CD8-positive, alpha-beta memory T cell (primary cell): ENCODE results near the gene ADGRB2. TPM values are rescaled to one million over a fixed set of nuclear protein-coding genes. Genes with fewer than 3 reads are reported as not detected.

Experiments
- CTCF ChIA-PET: fragments of 350-600 bp; sonication (Branson Sonifier 250); formaldehyde crosslinking; loops from one replicate; lab custom pipeline; 2021; ENCODE audit warnings: antibody characterized with exemption; lab: Charles Lee
- POLR2A ChIA-PET: fragments of 350-600 bp; sonication (Branson Sonifier 250); formaldehyde crosslinking; loops from one replicate; lab custom pipeline; 2021; ENCODE audit warnings: antibody characterized with exemption; lab: Charles Lee
- DNase-seq, 5 donors: peaks; one replicate each; pipeline versions ENCODE4 v3.0.0 to v3.0.0-alpha.2; 2020 to 2022; ENCODE audit warnings: mixed read lengths in 1 of 5
- H3K27ac ChIP-seq: one replicate; pipeline ENCODE4 v1.7.0; 2013; ENCODE audit warnings: low read depth, mild to moderate bottlenecking, low read length, moderate library complexity
- H3K27me3 ChIP-seq: 2 replicates; pipeline ENCODE4 v1.7.0; 2013; ENCODE audit warnings: low read length, mild to moderate bottlenecking; ENCODE audit not compliant: insufficient read depth, poor library complexity, severe bottlenecking
- H3K36me3 ChIP-seq: 2 replicates; pipeline ENCODE4 v1.7.0; 2013; ENCODE audit warnings: mild to moderate bottlenecking, low read length, moderate library complexity; ENCODE audit not compliant: insufficient read depth
- H3K4me1 ChIP-seq: 2 replicates; pipeline ENCODE4 v1.7.0; 2013; ENCODE audit warnings: mild to moderate bottlenecking, low read length, moderate library complexity; ENCODE audit not compliant: insufficient read depth
- H3K4me3 ChIP-seq: 2 replicates; pipeline ENCODE4 v1.7.0; 2013; ENCODE audit warnings: mild to moderate bottlenecking, low read length
- H3K9me3 ChIP-seq: 2 replicates; pipeline ENCODE4 v1.7.0; 2013; ENCODE audit warnings: mild to moderate bottlenecking, low read length
- H3K27ac Mint-ChIP-seq, 8 donors: one replicate each; pipeline ENCODE4 v1.8.0; 2020 to 2021; ENCODE audit warnings: mixed read lengths in 8 of 8, mild to moderate bottlenecking in 6 of 8, inconsistent platforms in 3 of 8, moderate library complexity in 3 of 8
- H3K27me3 Mint-ChIP-seq, 2 donors: one replicate each; pipeline ENCODE4 v1.8.0; 2020 to 2021; ENCODE audit warnings: mixed read lengths in 2 of 2, mild to moderate bottlenecking in 1 of 2, moderate library complexity in 1 of 2
- H3K36me3 Mint-ChIP-seq, 3 donors: one replicate each; pipeline ENCODE4 v1.8.0; 2020 to 2021; ENCODE audit warnings: mixed read lengths in 3 of 3, inconsistent platforms in 1 of 3, mild to moderate bottlenecking in 1 of 3
- H3K4me1 Mint-ChIP-seq, 3 donors: one replicate each; pipeline ENCODE4 v1.8.0; 2020 to 2021; ENCODE audit warnings: mixed read lengths in 3 of 3, inconsistent platforms in 1 of 3, mild to moderate bottlenecking in 1 of 3
- H3K4me3 Mint-ChIP-seq, 7 donors: one replicate each; pipeline ENCODE4 v1.8.0; 2020 to 2021; ENCODE audit warnings: mixed read lengths in 7 of 7, mild to moderate bottlenecking in 6 of 7, moderate library complexity in 4 of 7, inconsistent platforms in 2 of 7
- H3K9me3 Mint-ChIP-seq, 5 donors: one replicate each; pipeline ENCODE4 v1.8.0; 2020 to 2022; ENCODE audit warnings: mixed read lengths in 5 of 5, mild to moderate bottlenecking in 3 of 5, moderate library complexity in 2 of 5, inconsistent platforms in 1 of 5
- polyA plus RNA-seq: library from polyadenylated mRNA; unstranded; fragments of 300-500 nt; fragmentation: Illumina TruSeq; gene quantifications from one replicate; pipeline ENCODE4 v1.2.3, GENCODE V29; 2021
- total RNA-seq, 2 experiments: library from RNA; stranded (reverse); gene quantifications; one replicate each; pipeline ENCODE4 v1.2.3, GENCODE V29; 2021

ADGRB2 gene
- total and polyA plus RNA-seq, 3 experiments from 2014 or later, result 0.24 to 0.57 (median 0.35) TPM

DNA sequence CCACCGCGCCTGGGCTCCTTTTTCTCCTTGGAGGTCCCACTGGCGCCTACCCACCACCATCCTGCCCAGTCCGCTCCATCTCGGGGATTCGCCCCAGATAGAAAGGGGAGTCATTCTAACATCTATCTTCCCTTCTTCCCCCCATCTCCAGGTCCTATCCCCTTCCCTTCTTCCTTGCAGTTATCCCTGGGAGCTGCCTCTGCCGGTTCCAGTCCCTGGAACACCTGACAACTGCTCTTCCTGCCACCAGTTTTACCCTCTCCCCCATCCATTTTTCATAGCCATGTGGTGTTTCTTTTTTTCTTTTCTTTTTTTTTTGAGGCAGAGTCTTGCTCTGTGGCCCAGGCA, 48.3 kb downstream of the ADGRB2 start:
- CTCF ChIA-PET, result interaction anchor here (0.7 to 2.2 kb wide), 6 partner anchors 10 to 74 kb away, joined by 3 to 7 read pairs (median 4); no protein-coding TSS in a partner anchor
- Histone ChIP-seq H3K36me3 (no peaks in the 10 kb centered on the region), H3K27ac (no peak overlapping the region), H3K4me3 (no peak overlapping the region), H3K27me3 (peaks cover 19% of the 10 kb centered on the region), H3K4me1 (peaks cover 7% of the 10 kb centered on the region), H3K9me3 (no peaks in the 10 kb centered on the region)
- DNase-seq, result no peak
- Mint-ChIP-seq H3K4me1 (peaks cover 12 to 20% (median 15%) of the 10 kb centered on the region in 3 donors), H3K36me3 (peaks cover 0 to 5% (median 0%) of the 10 kb centered on the region in 3 donors), H3K4me3 (peak overlapping the region in 6 of 7 donors; percentile 52 to 89 (median 66)), H3K27ac (no peak overlapping the region), H3K27me3 (peaks cover 46 to 73% of the 10 kb centered on the region in 2 donors), H3K9me3 (no peaks in the 10 kb centered on the region)
- POLR2A ChIA-PET, result no interaction called here

DNA sequence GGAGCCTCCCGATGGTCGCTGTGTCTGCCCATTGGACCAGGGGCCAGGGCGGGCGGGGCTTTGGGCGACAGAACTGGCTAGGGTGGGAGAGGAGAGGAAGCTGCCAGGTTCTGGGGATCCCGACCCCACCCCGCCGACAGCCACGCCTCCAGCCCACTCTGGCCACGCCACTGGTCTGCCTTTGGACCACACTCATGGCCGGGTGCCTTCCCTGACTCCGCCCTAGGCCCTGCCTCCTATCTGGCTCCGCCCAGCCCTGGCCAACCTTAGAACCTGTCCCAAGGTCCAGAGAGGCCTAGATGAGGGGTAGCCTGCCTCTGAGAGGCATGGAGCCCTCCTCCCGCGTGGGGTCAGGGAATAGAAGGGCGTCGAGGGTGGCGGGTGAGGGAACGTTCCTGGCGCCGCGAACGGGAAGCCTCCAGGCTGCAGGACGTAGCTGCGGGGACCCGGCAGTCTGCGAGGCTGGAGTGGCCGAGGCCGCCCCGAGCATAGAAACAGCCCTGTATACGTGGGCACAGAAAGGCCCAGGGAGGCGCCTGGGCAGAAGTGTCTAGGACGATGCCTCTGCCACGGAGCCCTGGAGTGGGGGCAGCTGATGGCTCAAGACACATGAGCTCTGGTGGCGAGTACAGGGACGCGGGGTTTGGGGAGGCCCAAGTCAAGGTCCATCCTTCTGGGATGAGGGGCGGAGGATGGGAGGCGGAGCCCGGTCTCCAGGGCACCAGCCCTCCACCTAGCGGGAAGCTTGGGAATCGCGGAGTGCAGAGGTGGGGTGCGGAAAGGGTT, 48.9 kb downstream of the ADGRB2 start:
- Histone ChIP-seq H3K9me3 (no peaks in the 10 kb centered on the region), H3K4me3 (peak overlapping the region; percentile 26), H3K4me1 (peaks cover 7% of the 10 kb centered on the region), H3K27me3 (peaks cover 19% of the 10 kb centered on the region), H3K27ac (no peak overlapping the region), H3K36me3 (no peaks in the 10 kb centered on the region)
- Mint-ChIP-seq H3K36me3 (peaks cover 0 to 5% (median 0%) of the 10 kb centered on the region in 3 donors), H3K27me3 (peaks cover 46 to 72% of the 10 kb centered on the region in 2 donors), H3K4me3 (peak overlapping the region; percentile 9 to 86 (median 66)), H3K9me3 (no peaks in the 10 kb centered on the region), H3K4me1 (peaks cover 12 to 20% (median 15%) of the 10 kb centered on the region in 3 donors), H3K27ac (peak overlapping the region in 1 of 8 donors; percentile 43)
- CTCF ChIA-PET, result interaction anchor here (0.7 to 2.2 kb wide), 8 partner anchors 10 to 345 kb away, joined by 3 to 7 read pairs (median 3); no protein-coding TSS in a partner anchor
- peak in 1 of 5 donors; percentile 10 for DNase-seq
- POLR2A ChIA-PET, result no interaction called here

DNA sequence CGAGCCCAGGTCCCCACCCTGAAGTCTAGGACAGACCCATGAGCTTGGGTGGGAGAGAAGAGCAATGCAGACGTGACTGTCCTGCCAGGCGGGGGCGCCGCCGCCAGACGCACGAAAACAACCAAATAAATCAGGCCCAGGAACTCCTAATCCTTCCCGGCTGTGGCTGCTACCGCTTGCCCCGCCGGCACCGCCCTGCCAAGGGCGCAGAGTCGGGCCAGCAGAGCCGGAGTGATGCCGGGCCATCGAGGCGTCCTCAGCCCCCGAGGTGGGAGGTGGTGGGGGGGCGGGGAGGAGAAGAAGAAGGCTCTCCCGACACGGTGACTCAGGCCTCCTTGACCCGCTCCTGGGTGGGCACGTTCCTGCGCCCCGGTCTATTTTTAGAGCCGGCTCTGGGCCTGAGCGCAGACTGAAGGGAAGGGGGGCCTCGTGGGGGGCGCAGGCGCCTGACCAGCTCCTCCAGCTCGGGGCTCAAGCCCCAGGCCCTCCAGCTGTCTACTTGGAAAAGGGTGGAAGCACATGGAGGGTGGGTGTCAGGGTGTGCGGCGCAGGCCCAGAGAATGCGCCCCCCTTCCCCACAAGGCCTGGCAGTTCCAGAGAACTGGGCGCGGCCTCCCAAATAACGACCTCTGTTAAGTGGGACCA, 49.6 kb downstream of the ADGRB2 start:
- CTCF ChIA-PET, result interaction anchor here (0.8 to 2.1 kb wide), 7 partner anchors 9 to 346 kb away, joined by 3 to 6 read pairs (median 3); no protein-coding TSS in a partner anchor
- H3K4me3 ChIP-seq, result no peak overlapping the region

DNA sequence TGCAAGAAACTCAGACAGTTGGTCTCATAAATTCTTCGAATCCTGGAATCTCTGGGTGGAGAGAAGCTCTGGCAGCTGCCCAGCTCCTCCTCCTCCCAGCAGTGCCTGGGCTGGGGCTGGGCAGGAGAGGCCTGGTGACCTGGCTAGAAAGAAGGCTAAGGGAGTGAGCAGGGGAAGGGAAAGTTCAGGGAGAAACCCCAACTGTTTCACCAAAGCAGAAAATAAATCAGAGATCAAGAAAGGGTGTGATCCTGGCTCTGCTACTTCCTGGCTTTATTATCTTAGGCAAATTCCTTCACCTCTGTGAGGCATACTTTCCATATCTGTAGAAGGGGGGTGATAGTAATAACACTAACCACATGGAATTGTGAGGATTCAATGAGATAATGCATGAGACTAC, 51.5 kb downstream of the ADGRB2 start:
- POLR2A ChIA-PET, result no interaction called here
- Mint-ChIP-seq H3K4me1 (peaks cover 18 to 28% (median 26%) of the 10 kb centered on the region in 3 donors), H3K27me3 (peaks cover 42 to 72% of the 10 kb centered on the region in 2 donors), H3K4me3 (no peak overlapping the region), H3K27ac (no peak overlapping the region), H3K9me3 (no peaks in the 10 kb centered on the region), H3K36me3 (peaks cover 0 to 3% (median 0%) of the 10 kb centered on the region in 3 donors)
- DNase-seq, result no peak
- Histone ChIP-seq H3K4me3 (no peak overlapping the region), H3K27ac (no peak overlapping the region), H3K27me3 (peaks cover 24% of the 10 kb centered on the region), H3K4me1 (peaks cover 7% of the 10 kb centered on the region), H3K36me3 (no peaks in the 10 kb centered on the region), H3K9me3 (no peaks in the 10 kb centered on the region)
- CTCF ChIA-PET, result interaction anchor here (1.0 to 2.1 kb wide), 3 partner anchors 8 to 49 kb away, joined by 3 to 6 read pairs (median 3); no protein-coding TSS in a partner anchor

More for the DNA sequence above, 49.6 kb downstream of the ADGRB2 start:
- peaks cover 7% of the 10 kb centered on the region for H3K4me1 ChIP-seq
- H3K4me3 Mint-ChIP-seq, result peak overlapping the region; percentile 20 to 72 (median 37)
- peaks cover 46 to 72% of the 10 kb centered on the region in 2 donors for H3K27me3 Mint-ChIP-seq
- H3K9me3 ChIP-seq, result no peaks in the 10 kb centered on the region
- POLR2A ChIA-PET, result no interaction called here
- peak overlapping the region in 1 of 8 donors; percentile 5 for H3K27ac Mint-ChIP-seq
- H3K36me3 Mint-ChIP-seq, result peaks cover 0 to 5% (median 0%) of the 10 kb centered on the region in 3 donors
- H3K36me3 ChIP-seq, result no peaks in the 10 kb centered on the region
- no peak overlapping the region for H3K27ac ChIP-seq
- H3K4me1 Mint-ChIP-seq, result peaks cover 12 to 20% (median 15%) of the 10 kb centered on the region in 3 donors
- peaks cover 19% of the 10 kb centered on the region for H3K27me3 ChIP-seq
- DNase-seq, result peak in 1 of 5 donors; percentile 6
- H3K9me3 Mint-ChIP-seq, result no peaks in the 10 kb centered on the region

DNA sequence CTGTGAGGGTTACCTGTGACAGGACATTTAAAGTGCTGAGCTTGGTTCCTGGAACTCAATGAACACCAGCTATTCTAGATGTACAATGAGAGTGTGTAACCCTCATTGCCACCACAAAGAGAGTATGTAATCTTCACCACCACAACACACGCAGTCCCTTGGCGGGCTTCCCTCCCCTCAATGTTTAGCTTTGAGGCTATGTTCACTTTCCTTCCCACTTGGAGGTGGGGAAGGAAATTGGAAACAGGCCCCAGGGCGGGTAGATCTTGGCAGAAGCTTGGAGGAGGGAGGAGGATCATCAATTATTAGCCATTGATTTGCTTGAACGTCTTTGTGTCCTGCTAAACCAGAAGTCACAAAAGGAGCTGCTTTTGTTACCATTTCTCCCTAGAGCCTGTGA, 52.1 kb downstream of the ADGRB2 start:
- Histone ChIP-seq H3K4me3 (no peak overlapping the region), H3K9me3 (no peaks in the 10 kb centered on the region), H3K27me3 (peaks cover 24% of the 10 kb centered on the region), H3K36me3 (no peaks in the 10 kb centered on the region), H3K27ac (no peak overlapping the region), H3K4me1 (peaks cover 7% of the 10 kb centered on the region)
- Mint-ChIP-seq H3K27ac (no peak overlapping the region), H3K27me3 (peaks cover 41 to 69% of the 10 kb centered on the region in 2 donors), H3K4me3 (no peak overlapping the region), H3K9me3 (no peaks in the 10 kb centered on the region), H3K4me1 (peaks cover 19 to 30% (median 28%) of the 10 kb centered on the region in 3 donors), H3K36me3 (peaks cover 0 to 3% (median 0%) of the 10 kb centered on the region in 3 donors)
- CTCF ChIA-PET, result interaction anchor here (1.0 to 1.4 kb wide), 4 partner anchors 8 to 77 kb away, joined by 3 to 7 read pairs (median 4); no protein-coding TSS in a partner anchor
- POLR2A ChIA-PET, result no interaction called here
- DNase-seq, result no peak

DNA sequence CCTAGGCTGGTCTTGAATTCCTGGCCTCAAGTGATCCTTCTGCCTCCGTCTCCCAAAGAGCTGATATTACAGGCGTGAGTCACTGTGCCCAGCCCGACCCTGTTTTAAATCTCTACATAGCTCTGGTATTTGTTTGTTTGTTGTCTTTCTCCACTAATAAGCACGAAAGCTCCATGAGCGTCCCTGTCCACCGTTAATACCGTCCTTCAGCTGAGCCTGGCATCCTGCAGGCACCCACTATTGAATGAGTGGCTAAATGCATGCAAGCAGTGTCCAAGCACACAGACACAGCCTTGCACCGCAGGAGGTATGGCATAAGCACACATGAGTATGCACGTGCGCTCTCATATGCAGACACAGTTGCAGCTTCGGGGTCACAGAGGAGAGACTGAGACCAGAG, 55.8 kb downstream of the ADGRB2 start:
- no peak overlapping the region for H3K4me3 ChIP-seq
- CTCF ChIA-PET, result no interaction called here
- no peak for DNase-seq

DNA sequence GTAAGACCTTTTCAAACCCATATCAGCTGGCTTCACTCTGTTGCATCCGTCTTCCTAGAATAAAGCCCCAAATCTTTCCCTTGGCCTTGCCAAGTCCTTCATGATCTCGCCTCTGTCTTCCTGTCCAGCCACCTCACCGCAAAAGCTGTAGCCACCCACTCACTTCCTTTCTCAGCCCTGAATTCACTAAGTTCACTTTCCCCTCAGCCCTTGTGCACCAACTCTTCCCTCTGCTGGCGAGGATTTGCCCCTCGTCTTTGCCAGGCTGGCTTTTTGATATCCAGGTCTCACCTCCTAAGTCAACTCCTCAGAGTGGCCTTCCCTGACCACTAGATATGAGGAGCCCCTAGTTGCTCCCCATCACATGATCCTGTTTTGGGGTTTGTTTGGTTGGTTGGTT, 56.4 kb downstream of the ADGRB2 start:
- Mint-ChIP-seq H3K4me3 (no peak overlapping the region), H3K36me3 (peaks cover 0 to 3% (median 0%) of the 10 kb centered on the region in 3 donors), H3K4me1 (peaks cover 24 to 33% (median 30%) of the 10 kb centered on the region in 3 donors), H3K27me3 (peaks cover 29 to 59% of the 10 kb centered on the region in 2 donors), H3K9me3 (no peaks in the 10 kb centered on the region), H3K27ac (peak overlapping the region in 2 of 8 donors; percentile 10 to 25)
- no peak for DNase-seq
- Histone ChIP-seq H3K9me3 (no peaks in the 10 kb centered on the region), H3K36me3 (no peaks in the 10 kb centered on the region), H3K4me1 (peaks cover 15% of the 10 kb centered on the region), H3K4me3 (no peak overlapping the region), H3K27ac (no peak overlapping the region), H3K27me3 (peaks cover 9% of the 10 kb centered on the region)
- ChIA-PET POLR2A (no interaction called here), CTCF (no interaction called here)

More for the DNA sequence above, 55.8 kb downstream of the ADGRB2 start:
- Mint-ChIP-seq H3K4me1 (peaks cover 24 to 33% (median 30%) of the 10 kb centered on the region in 3 donors), H3K36me3 (peaks cover 0 to 3% (median 0%) of the 10 kb centered on the region in 3 donors), H3K27ac (peak overlapping the region in 1 of 8 donors; percentile 84), H3K27me3 (peaks cover 32 to 65% of the 10 kb centered on the region in 2 donors), H3K4me3 (no peak overlapping the region), H3K9me3 (no peaks in the 10 kb centered on the region)
- Histone ChIP-seq H3K4me1 (peaks cover 15% of the 10 kb centered on the region), H3K9me3 (no peaks in the 10 kb centered on the region), H3K27me3 (peaks cover 12% of the 10 kb centered on the region), H3K27ac (no peak overlapping the region), H3K36me3 (no peaks in the 10 kb centered on the region)
- POLR2A ChIA-PET, result no interaction called here
